A673 (cell line): Measurements from ENCODE around the gene COL13A1. TPM values are rescaled to one million over a fixed set of nuclear protein-coding genes. Genes with fewer than 3 reads are reported as not detected.

ENCODE experiments used
- BruUV-seq: library from RNA; stranded (reverse); fragments of 400-500 nt; replicated peaks from 2 replicates; lab custom pipeline; 2021; lab: Mats Ljungman, UMichigan
- CTCF ChIA-PET: fragments of 300-600 bp; sonication (Branson Sonifier 250); formaldehyde crosslinking; loops from one replicate; lab custom pipeline; 2022; ENCODE audit warnings: antibody characterized with exemption; lab: Charles Lee
- POLR2A ChIA-PET: fragments of 300-600 bp; sonication (Branson Sonifier 250); formaldehyde crosslinking; loops from one replicate; lab custom pipeline; 2022; ENCODE audit warnings: antibody characterized with exemption; ENCODE audit not compliant: low non-redundant PET; lab: Charles Lee
- DNase-seq: peaks from one replicate; pipeline ENCODE4 v3.0.0-alpha.2; 2015; ENCODE audit warnings: low spot score
- H3K27ac ChIP-seq: fragments of 200-600 bp; sonication (generic); 2 replicates; pipeline ENCODE4 v1.5.1; 2016; ENCODE audit warnings: mixed run types, low read depth, mild to moderate bottlenecking, mixed read lengths, antibody characterized with exemption, low read length; ENCODE audit not compliant: poor library complexity, severe bottlenecking
- H3K27me3 ChIP-seq: fragments of 200-600 bp; sonication (generic); replicated peaks from 2 replicates; pipeline ENCODE4 v1.6.1; 2017; ENCODE audit warnings: mixed run types, low read depth, mild to moderate bottlenecking, mixed read lengths, antibody characterized with exemption, low read length; ENCODE audit not compliant: insufficient read depth, poor library complexity
- H3K36me3 ChIP-seq: fragments of 200-600 bp; sonication (generic); 2 replicates; pipeline ENCODE4 v1.6.1; 2016; ENCODE audit warnings: mixed run types, mild to moderate bottlenecking, mixed read lengths, antibody characterized with exemption, low read length; ENCODE audit not compliant: insufficient read depth, poor library complexity, severe bottlenecking
- H3K4me1 ChIP-seq: fragments of 200-600 bp; sonication (generic); 2 replicates; pipeline ENCODE4 v1.6.1; 2017; ENCODE audit warnings: mixed run types, mild to moderate bottlenecking, mixed read lengths, antibody characterized with exemption, low read length; ENCODE audit not compliant: insufficient read depth, poor library complexity, severe bottlenecking
- H3K4me3 ChIP-seq: fragments of 200-600 bp; sonication (generic); 2 replicates; pipeline ENCODE4 v1.5.1; 2016; ENCODE audit warnings: low read depth, mixed run types, mild to moderate bottlenecking, mixed read lengths, low read length; ENCODE audit not compliant: poor library complexity, severe bottlenecking
- H3K9me3 ChIP-seq: fragments of 200-600 bp; sonication (generic); 2 replicates; pipeline ENCODE4 v1.6.1; 2016; ENCODE audit warnings: mixed run types, low read depth, mild to moderate bottlenecking, mixed read lengths, antibody characterized with exemption, low read length; ENCODE audit not compliant: poor library complexity, severe bottlenecking
- EZH2 ChIP-seq: fragments of 200-600 bp; sonication (generic); IDR thresholded peaks from 2 replicates; pipeline ENCODE4 v1.6.1; 2017; ENCODE audit warnings: borderline replicate concordance, low read depth, mild to moderate bottlenecking, mixed read lengths, antibody characterized with exemption, low read length; ENCODE audit not compliant: poor library complexity, severe bottlenecking
- intact Hi-C: fragments of 100-400 bp; cut with micrococcal nuclease; formaldehyde crosslinking; loops from one replicate; pipeline ENCODE4 v1.10.0; 2022; ENCODE audit not compliant: unreplicated experiment
- total RNA-seq: library from RNA; stranded (reverse); gene quantifications from 2 replicates; pipeline ENCODE4 v1.2.3, GENCODE V29; 2021
- TF ChIP-seq, protein P1 (sequence below): fragments of 300-800, 200-600 bp; sonication (generic); conservative IDR thresholded peaks from 2 replicates; pipeline ENCODE4 v1.5.1; 2017; ENCODE audit warnings: low read depth, mild to moderate bottlenecking, antibody characterized with exemption, low read length, moderate library complexity, mixed read lengths

The COL13A1 gene
- total RNA-seq, 1 experiment from 2014 or later, result 2.0 TPM

DNA sequence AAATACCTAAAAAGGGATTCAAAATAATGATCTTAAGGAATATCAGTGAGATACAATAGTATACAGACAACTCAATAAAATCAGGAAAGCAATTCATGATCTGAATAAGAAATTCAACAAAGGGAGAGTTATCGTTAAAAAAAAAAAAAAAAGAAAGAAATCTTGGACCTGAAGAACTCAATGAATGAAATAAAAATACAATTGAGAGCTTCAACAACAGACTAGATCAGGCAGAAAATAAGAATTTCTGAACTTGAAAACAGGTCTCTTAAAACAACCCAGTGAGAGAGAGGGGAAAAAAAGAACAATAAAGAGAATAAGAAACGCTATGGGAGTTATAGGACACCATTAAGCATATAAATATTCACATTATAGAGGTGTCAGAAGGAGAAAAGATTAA lies 179.0 kb downstream of the COL13A1 start:
- Histone ChIP-seq H3K4me1 (peaks cover 11% of the 10 kb centered on the region), H3K36me3 (no peaks in the 10 kb centered on the region), H3K9me3 (peaks cover 31% of the 10 kb centered on the region), H3K27me3 (no peaks in the 10 kb centered on the region), H3K27ac (no peak overlapping the region), H3K4me3 (no peak overlapping the region)
- no TSS peak for BruUV-seq
- POLR2A ChIA-PET, result interaction anchor here (0.7 kb wide), 1 partner anchor 86 kb away, joined by 4 read pairs; no protein-coding TSS in a partner anchor
- TF ChIP-seq, protein P1, sequence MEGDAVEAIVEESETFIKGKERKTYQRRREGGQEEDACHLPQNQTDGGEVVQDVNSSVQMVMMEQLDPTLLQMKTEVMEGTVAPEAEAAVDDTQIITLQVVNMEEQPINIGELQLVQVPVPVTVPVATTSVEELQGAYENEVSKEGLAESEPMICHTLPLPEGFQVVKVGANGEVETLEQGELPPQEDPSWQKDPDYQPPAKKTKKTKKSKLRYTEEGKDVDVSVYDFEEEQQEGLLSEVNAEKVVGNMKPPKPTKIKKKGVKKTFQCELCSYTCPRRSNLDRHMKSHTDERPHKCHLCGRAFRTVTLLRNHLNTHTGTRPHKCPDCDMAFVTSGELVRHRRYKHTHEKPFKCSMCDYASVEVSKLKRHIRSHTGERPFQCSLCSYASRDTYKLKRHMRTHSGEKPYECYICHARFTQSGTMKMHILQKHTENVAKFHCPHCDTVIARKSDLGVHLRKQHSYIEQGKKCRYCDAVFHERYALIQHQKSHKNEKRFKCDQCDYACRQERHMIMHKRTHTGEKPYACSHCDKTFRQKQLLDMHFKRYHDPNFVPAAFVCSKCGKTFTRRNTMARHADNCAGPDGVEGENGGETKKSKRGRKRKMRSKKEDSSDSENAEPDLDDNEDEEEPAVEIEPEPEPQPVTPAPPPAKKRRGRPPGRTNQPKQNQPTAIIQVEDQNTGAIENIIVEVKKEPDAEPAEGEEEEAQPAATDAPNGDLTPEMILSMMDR, result no peak
- TF ChIP-seq EZH2, result no peak
- intact Hi-C loops, result no loop called here
- CTCF ChIA-PET, result no interaction called here
- no peak for DNase-seq

DNA sequence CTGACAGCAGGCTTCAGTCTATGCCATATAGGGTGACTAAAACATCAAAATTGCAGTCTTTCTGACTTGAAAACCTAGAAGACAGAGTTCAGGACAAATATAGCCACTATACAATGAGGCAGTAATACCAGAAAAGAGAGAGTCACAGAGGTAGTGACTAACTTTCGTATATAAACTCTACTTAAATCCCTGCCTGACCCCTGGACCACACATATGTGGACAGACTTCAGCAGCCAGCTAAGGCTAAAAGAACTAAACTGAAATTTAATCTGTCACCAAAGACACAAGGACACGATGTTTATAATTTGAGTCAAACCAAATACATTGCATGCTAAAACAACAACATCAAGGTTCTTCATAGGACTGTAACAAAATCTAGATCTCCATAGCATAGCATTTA lies 186.4 kb downstream of the COL13A1 start:
- no TSS peak for BruUV-seq
- TF ChIP-seq EZH2, result no peak
- TF ChIP-seq, protein P1, result no peak
- H3K4me1 ChIP-seq, result no peaks in the 10 kb centered on the region
- intact Hi-C loops, result no loop called here
- POLR2A ChIA-PET, result no interaction called here
- H3K27ac ChIP-seq, result no peak overlapping the region
- no peak for DNase-seq
- no peaks in the 10 kb centered on the region for H3K36me3 ChIP-seq
- H3K27me3 ChIP-seq, result no peaks in the 10 kb centered on the region
- no peaks in the 10 kb centered on the region for H3K9me3 ChIP-seq
- CTCF ChIA-PET, result no interaction called here
- no peak overlapping the region for H3K4me3 ChIP-seq

DNA sequence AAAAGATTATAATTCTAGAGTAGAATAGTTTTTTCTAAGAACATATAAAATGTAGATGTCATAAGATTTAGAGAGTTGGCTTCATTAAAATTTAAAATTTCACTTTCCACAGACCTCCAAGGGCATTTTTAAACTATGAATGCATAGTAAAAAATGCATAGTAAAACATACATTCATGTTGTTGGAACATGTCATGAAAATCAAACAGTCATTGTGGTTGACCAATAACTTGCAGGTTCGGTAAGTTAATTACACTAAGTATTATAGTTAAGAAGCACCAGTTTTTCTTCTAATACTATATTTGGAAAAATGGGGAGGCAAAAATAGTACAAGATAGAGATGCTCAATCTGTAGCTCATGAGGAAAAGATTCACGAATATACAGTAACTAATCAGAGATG lies 189.4 kb downstream of the COL13A1 start:
- Histone ChIP-seq H3K9me3 (no peaks in the 10 kb centered on the region), H3K27me3 (no peaks in the 10 kb centered on the region), H3K4me1 (peaks cover under 1% of the 10 kb centered on the region), H3K27ac (no peak overlapping the region), H3K4me3 (no peak overlapping the region), H3K36me3 (no peaks in the 10 kb centered on the region)
- TF ChIP-seq EZH2, result no peak
- TF ChIP-seq, protein P1, result no peak
- POLR2A ChIA-PET, result no interaction called here
- CTCF ChIA-PET, result no interaction called here
- BruUV-seq, result no TSS peak
- intact Hi-C loops, result no loop called here
- DNase-seq, result no peak
